HUES6 (cell line): ENCODE results near the gene GMIP.
"Not testable (repeated sequence)": the region's sequence is repeated elsewhere in the genome, so short reads cannot be mapped to it uniquely, and the experiment has no call there.

ENCODE experiments used
- H3K27ac ChIP-seq: 2 replicates; pipeline ENCODE4 v1.7.0; 2013; ENCODE audit warnings: low read depth, mild to moderate bottlenecking, low read length, inconsistent platforms
- H3K27me3 ChIP-seq: 2 replicates; pipeline ENCODE4 v1.6.1; 2013; ENCODE audit warnings: low read length; ENCODE audit not compliant: control insufficient read depth, insufficient read depth
- H3K36me3 ChIP-seq: 2 replicates; pipeline ENCODE4 v1.6.1; 2013; ENCODE audit warnings: low read length; ENCODE audit not compliant: control insufficient read depth, insufficient read depth
- H3K4me1 ChIP-seq: 2 replicates; pipeline ENCODE4 v1.6.1; 2013; ENCODE audit warnings: low read length; ENCODE audit not compliant: control insufficient read depth, insufficient read depth
- H3K4me3 ChIP-seq: 2 replicates; pipeline ENCODE4 v1.5.1; 2013; ENCODE audit warnings: low read depth, low read length
- H3K9ac ChIP-seq: one replicate; pipeline ENCODE4 v1.6.1; 2013; ENCODE audit warnings: mild to moderate bottlenecking, low read length
- H3K9me3 ChIP-seq: 2 replicates; pipeline ENCODE4 v1.6.1; 2013; ENCODE audit warnings: low read depth, low read length; ENCODE audit not compliant: control insufficient read depth, insufficient read depth

Gene GMIP, protein sequence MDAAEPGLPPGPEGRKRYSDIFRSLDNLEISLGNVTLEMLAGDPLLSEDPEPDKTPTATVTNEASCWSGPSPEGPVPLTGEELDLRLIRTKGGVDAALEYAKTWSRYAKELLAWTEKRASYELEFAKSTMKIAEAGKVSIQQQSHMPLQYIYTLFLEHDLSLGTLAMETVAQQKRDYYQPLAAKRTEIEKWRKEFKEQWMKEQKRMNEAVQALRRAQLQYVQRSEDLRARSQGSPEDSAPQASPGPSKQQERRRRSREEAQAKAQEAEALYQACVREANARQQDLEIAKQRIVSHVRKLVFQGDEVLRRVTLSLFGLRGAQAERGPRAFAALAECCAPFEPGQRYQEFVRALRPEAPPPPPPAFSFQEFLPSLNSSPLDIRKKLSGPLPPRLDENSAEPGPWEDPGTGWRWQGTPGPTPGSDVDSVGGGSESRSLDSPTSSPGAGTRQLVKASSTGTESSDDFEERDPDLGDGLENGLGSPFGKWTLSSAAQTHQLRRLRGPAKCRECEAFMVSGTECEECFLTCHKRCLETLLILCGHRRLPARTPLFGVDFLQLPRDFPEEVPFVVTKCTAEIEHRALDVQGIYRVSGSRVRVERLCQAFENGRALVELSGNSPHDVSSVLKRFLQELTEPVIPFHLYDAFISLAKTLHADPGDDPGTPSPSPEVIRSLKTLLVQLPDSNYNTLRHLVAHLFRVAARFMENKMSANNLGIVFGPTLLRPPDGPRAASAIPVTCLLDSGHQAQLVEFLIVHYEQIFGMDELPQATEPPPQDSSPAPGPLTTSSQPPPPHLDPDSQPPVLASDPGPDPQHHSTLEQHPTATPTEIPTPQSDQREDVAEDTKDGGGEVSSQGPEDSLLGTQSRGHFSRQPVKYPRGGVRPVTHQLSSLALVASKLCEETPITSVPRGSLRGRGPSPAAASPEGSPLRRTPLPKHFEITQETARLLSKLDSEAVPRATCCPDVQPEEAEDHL

DNA sequence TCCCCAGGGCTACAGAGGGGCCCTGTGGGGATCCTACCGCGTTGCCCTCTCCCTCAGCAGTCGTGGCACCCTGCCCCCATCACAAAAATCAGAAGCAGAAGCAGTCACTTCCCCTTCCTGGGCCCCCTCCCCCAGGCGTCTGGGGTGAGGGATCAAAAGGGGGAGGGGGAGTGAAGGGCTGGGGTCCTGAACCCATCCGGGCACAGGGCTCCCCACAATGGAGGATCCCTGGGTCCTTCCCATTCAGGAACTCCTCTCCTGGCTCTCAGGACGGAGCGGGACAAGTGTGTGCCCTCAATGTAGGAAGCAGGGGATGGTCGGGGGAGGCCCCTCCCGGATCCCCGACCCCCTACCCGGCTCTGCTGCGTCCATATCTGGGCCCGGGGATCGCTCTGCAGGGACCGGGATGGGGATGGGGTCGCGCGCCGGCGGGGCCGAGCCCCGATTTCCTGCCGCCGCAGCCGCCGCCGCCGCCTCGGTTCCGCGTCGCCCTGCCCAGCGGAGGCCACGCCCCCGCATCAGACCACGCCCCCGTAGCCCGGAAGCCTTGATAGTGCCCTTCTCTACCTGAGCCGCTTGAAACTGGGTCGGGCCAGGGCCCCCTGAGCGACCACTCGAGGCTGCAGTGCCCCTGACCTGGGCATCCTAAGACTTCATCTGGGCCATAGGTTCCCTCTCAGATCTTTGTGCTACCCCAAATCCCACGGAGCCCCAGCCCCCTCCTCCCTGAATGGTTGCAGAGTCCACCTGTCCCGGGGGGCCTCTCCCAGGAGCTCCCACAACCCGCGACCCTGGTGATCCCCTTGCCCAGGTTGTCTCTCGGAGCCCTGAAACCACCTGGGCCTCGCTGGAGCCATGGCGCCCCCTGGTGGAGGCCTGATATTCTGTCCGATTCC, at the start of gene GMIP:
GMIP (minus strand) TSS at position 500 of the 896 bp plus-strand sequence; CDS start at position 372, 128 bp downstream.
- Histone ChIP-seq H3K4me1 (no peaks in the 10 kb centered on the region), H3K27ac (no peak within 1 kb of the TSS), H3K4me3 (peak within 1 kb of the TSS; percentile 90), H3K9ac (peak within 1 kb of the TSS; percentile 65), H3K9me3 (no peaks in the 10 kb centered on the region), H3K36me3 (peaks cover 49% of the 10 kb centered on the region), H3K27me3 (no peaks in the 10 kb centered on the region)

DNA sequence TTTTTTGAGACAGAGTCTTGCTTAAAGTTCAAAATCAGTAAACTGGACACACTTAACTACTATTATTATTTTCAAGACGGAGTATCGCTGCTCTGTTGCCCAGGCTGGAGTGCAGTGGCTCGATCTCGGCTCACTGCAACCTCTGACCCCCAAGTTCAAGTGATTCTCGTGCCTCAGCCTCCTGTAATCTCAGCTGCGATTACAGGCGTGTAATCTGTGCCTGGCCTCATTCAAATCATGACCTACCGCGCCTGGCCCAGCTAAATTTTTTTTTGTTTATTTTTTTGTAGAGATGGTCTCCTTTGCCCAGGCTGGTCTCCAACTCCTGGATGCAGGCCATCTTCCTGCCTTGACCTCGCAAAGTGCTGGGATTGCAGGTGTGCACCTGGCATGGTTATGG, 48.2 kb upstream of the GMIP start:
- H3K27me3 ChIP-seq, result no peaks in the 10 kb centered on the region
- no peaks in the 10 kb centered on the region for H3K9me3 ChIP-seq
- no peaks in the 10 kb centered on the region for H3K36me3 ChIP-seq
- no peak overlapping the region for H3K4me3 ChIP-seq
- H3K27ac ChIP-seq, result no peak overlapping the region
- no peaks in the 10 kb centered on the region for H3K4me1 ChIP-seq
- no peak overlapping the region for H3K9ac ChIP-seq

DNA sequence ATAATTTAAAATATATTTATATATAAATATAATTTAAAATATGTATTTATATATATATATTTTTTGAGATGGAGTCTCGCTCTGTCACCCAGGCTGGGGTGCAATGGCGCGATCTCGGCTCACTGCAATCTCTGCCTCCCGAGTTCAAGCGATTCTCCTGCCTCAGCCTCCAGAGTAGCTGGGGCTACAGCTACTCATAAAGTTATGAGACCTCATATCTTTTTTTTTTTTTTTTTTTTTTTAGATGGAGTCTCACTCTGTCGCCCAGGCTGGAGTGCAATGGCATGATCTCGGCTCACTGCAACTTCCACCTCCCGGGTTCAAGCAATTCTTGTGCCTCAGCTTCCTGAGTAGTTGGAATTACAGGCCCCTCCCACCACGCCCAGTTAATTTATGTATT, 45.6 kb upstream of the GMIP start:
- H3K36me3 ChIP-seq, H3K9ac ChIP-seq, H3K27ac ChIP-seq, H3K27me3 ChIP-seq, H3K4me1 ChIP-seq, H3K9me3 ChIP-seq, H3K4me3 ChIP-seq: not testable (repeated sequence)

DNA sequence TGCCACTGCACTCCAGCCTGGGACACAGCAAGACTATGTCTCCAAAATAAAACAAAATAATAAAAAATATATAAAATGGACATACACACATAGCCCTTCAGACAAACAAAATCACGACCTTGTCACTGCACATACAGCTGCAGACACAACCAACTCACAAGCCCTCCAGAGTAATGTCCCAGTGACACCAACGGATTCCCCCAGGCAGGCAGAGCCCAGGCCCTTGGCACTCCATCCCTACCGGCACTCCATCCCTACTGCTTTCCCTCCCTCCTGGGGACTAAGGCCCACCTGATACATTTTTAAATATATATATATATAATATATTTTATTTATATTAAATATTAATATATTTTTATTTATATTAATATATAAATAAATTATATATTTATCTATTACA, 43.6 kb upstream of the GMIP start:
- Histone ChIP-seq H3K9me3 (peaks cover 8% of the 10 kb centered on the region; the same call in 1 of the 2 replicates), H3K27me3 (no peaks in the 10 kb centered on the region), H3K36me3 (peaks cover 7% of the 10 kb centered on the region; the same call in 1 of the 2 replicates), H3K4me3 (no peak overlapping the region), H3K9ac (no peak overlapping the region), H3K27ac (no peak overlapping the region), H3K4me1 (no peaks in the 10 kb centered on the region)

DNA sequence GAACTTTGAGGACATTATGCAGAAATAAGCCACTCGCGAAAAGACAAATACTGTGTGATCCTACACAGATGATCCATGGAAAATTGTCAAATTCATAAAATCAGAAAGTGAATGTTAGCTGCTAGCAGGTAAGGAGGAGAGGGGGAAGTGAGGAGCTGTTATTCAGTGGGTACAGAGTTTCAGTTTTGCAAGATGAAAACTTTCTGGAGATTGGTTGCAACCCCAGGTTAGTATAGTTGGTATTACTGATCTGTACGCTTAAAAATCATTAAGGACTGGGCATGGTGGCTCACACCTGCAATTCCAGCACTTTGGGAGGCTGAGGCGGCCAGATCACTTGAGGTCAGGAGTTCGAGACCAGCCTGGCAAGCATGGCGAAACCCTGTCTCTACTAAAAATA, 43.1 kb upstream of the GMIP start:
- Histone ChIP-seq H3K9me3 (peaks cover 11% of the 10 kb centered on the region; the same call in 1 of the 2 replicates), H3K4me1 (no peaks in the 10 kb centered on the region), H3K27me3 (no peaks in the 10 kb centered on the region), H3K9ac (no peak overlapping the region), H3K27ac (no peak overlapping the region), H3K36me3 (peaks cover 8% of the 10 kb centered on the region; the same call in 1 of the 2 replicates), H3K4me3 (no peak overlapping the region)

DNA sequence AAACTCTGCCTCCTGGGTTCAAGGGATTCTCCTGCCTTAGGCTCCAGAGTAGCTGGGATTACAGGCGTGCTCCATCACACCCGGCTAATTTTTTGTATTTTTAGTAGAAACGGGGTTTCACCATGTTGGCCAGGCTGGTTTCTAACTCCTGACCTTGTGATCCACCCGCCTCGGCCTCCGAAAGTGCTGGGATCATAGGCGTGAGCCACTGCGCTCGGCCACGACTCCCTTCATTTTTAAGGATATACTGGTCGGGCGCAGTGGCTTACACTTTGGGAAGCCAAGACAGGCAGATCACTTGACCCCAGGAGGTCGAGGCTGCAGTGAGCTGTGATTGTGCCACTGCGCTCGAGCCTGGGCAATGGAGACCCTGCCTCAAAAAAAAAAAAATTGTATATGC, 42.7 kb upstream of the GMIP start:
- H3K27me3 ChIP-seq, H3K27ac ChIP-seq: not testable (repeated sequence)
- peaks cover 13% of the 10 kb centered on the region for H3K36me3 ChIP-seq

DNA sequence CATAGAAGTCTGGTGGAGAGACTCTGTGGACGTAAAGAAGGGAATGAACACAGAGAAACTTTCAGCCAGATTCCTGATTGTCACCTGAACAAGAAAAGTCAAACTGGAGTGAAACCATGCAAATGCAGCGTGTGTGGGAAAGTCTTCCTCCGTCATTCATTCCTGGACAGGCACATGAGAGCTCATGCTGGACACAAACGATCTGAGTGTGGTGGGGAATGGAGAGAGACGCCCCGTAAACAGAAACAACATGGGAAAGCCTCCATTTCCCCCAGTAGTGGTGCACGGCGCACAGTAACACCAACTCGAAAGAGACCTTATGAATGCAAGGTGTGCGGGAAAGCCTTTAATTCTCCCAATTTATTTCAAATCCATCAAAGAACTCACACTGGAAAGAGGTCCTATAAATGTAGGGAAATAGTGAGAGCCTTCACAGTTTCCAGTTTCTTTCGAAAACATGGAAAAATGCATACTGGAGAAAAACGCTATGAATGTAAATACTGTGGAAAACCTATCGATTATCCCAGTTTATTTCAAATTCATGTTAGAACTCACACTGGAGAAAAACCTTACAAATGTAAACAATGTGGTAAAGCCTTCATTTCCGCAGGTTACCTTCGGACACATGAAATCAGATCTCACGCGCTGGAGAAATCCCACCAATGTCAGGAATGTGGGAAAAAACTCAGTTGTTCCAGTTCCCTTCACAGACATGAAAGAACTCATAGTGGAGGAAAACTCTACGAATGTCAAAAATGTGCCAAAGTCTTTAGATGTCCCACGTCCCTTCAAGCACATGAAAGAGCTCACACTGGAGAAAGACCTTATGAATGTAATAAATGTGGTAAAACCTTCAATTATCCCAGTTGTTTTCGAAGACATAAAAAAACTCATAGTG, 36.0 kb upstream of the GMIP start:
- Histone ChIP-seq H3K9me3 (peaks cover 26% of the 10 kb centered on the region), H3K27me3 (no peaks in the 10 kb centered on the region), H3K9ac (no peak overlapping the region)

More for the DNA sequence above, 42.7 kb upstream of the GMIP start:
- not testable (repeated sequence) for H3K4me1 ChIP-seq, H3K4me3 ChIP-seq, H3K9ac ChIP-seq
- peaks cover 11% of the 10 kb centered on the region; the same call in 1 of the 2 replicates for H3K9me3 ChIP-seq

DNA sequence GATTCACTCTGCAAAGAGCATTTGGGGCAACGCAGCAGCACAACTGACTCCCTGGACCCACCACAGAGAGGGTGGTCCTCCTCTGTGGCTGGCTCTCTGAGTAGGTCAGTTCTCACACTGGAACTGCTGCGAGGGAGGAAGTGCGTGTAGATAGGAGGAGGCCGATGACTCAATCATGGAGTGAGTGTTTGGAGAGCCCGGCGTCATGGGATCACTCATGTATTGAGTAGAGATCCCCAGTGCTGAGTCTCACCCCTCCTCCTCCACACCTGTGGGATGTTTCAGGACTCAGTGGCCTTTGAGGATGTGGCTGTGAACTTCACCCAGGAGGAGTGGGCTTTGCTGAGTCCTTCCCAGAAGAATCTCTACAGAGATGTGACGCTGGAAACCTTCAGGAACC, 34.1 kb upstream of the GMIP start:
- H3K36me3 ChIP-seq, result peaks cover 75% of the 10 kb centered on the region
- no peak overlapping the region for H3K4me3 ChIP-seq
- H3K4me1 ChIP-seq, result no peaks in the 10 kb centered on the region
- H3K9ac ChIP-seq, result no peak overlapping the region
- H3K27ac ChIP-seq, result no peak overlapping the region
- H3K27me3 ChIP-seq, result no peaks in the 10 kb centered on the region
- H3K9me3 ChIP-seq, result peaks cover 20% of the 10 kb centered on the region

More for the DNA sequence above, 36.0 kb upstream of the GMIP start:
- Histone ChIP-seq H3K4me3 (no peak overlapping the region), H3K27ac (no peak overlapping the region), H3K36me3 (peaks cover 68% of the 10 kb centered on the region), H3K4me1 (no peaks in the 10 kb centered on the region)

DNA sequence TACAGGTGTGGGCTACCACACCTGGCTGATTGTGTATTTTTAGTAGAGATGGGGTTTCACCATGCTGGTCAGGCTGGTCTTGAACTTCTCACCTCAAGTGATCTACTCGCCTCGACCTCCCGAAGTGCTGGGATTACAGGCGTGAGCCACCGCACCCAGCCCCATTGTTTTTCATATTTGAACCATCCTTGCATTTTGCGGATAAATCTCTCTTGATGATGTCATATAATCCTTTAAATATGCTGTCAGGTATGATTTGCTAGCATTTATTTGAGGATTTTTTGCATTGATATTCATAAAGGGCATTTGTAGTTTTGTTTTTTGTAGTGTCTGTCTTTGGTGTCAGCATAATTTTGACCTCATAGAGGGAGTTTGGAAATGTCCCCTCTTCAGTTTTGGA, 30.9 kb upstream of the GMIP start:
- H3K27me3 ChIP-seq, result no peaks in the 10 kb centered on the region
- H3K36me3 ChIP-seq, result peaks cover 54% of the 10 kb centered on the region
- H3K4me3 ChIP-seq, result no peak overlapping the region
- peaks cover 15% of the 10 kb centered on the region for H3K9me3 ChIP-seq
- H3K4me1 ChIP-seq, result peaks cover 7% of the 10 kb centered on the region
- no peak overlapping the region for H3K9ac ChIP-seq
- H3K27ac ChIP-seq, result no peak overlapping the region
